Measurements from ENCODE around the gene WDR48. TPM values are rescaled to one million over a fixed set of nuclear protein-coding genes. Genes with fewer than 3 reads are reported as not detected.

WDR48 gene
- total and polyA plus RNA-seq, 2 experiments from 2014 or later = 27.2 to 54.3 TPM

DNA sequence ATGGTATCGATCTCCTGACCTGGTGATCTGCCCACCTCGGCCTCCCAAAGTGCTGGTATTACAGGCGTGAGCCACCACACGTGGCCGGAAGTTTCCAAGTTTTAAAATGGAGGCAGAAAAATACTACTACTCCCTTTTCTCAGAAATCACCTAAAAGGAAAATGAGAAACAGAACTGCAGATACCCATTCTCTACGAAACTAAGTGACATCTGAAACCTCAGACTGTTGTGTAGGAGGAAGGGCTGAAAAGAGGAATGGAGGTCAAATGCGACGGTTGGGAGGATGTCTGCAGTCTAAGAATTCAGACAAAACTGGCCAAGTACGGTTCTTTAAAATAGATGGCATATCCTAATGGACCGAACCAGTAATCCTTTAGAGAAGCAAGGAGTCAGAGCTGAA, 24.1 kb downstream of the WDR48 start:
- H3K36me3 ChIP-seq (ENCODE audit: insufficient read depth) = peaks cover 40% of the 10 kb centered on the region

GRCh38 chr3:39079530-39079929, 27.7 kb downstream of the WDR48 start:
- no peak overlapping the region for H3K27ac ChIP-seq (ENCODE audit: low read depth)
- H3K27me3 ChIP-seq (ENCODE audit: insufficient read depth) = no peaks in the 10 kb centered on the region
- ATAC-seq (no peak), DNase-seq (ENCODE audit: low spot score) (no peak)
- Mint-ChIP-seq H3K4me1 (no peaks in the 10 kb centered on the region), H3K4me3 (no peak overlapping the region), H3K27ac (no peak overlapping the region), H3K27me3 (ENCODE audit: insufficient read depth, low read depth, poor library complexity) (no peaks in the 10 kb centered on the region), H3K9me3 (no peaks in the 10 kb centered on the region), H3K36me3 (ENCODE audit: low read depth) (peaks cover 37% of the 10 kb centered on the region)
- 0 out of 2 replicates have a peak, but pooled peaks cover 8% of the 10 kb centered on the region for H4K20me1 ChIP-seq (replicated peaks; ENCODE audit: insufficient read depth)
- H3K4me1 ChIP-seq (ENCODE audit: insufficient read depth) = no peaks in the 10 kb centered on the region
- no peaks in the 10 kb centered on the region for H3F3A ChIP-seq (replicated peaks; ENCODE audit: low read depth)
- H3K4me2 ChIP-seq = no peak overlapping the region
- TF ChIP-seq EZH2phosphoT487 (IDR thresholded peaks at IDR 0.05; ENCODE audit: unreplicated experiment) = no peak
- no peak for TF ChIP-seq ZNF331 (CRISPR knock-in tag; IDR thresholded peaks at IDR 0.05; ENCODE audit: low read depth)
- no peak for TF ChIP-seq POLR2AphosphoS5 (IDR thresholded peaks at IDR 0.05; ENCODE audit: low read depth)
- no peak for TF ChIP-seq EZH2 (IDR thresholded peaks at IDR 0.05; ENCODE audit: low read depth, unreplicated experiment)
- no peak for TF ChIP-seq ZNF114 (CRISPR knock-in tag; IDR thresholded peaks at IDR 0.05)
- TF ChIP-seq STAT1 (IDR thresholded peaks at IDR 0.05; ENCODE audit: unreplicated experiment) = no peak
- no peak for TF ChIP-seq ZNF462 (CRISPR knock-in tag; IDR thresholded peaks at IDR 0.05)
- H3K4me3 ChIP-seq = no peak overlapping the region
- H3K9me2 ChIP-seq (ENCODE audit: insufficient read depth) = no peaks in the 10 kb centered on the region
- no peak overlapping the region for H2AFZ ChIP-seq
- peaks cover 35% of the 10 kb centered on the region for H3K36me3 ChIP-seq (ENCODE audit: insufficient read depth)
- no peaks in the 10 kb centered on the region for H3K79me2 ChIP-seq (replicated peaks; ENCODE audit: insufficient read depth)

More for the DNA sequence above, 24.1 kb downstream of the WDR48 start:
- Histone ChIP-seq H3K79me2 (replicated peaks; ENCODE audit: insufficient read depth) (no peaks in the 10 kb centered on the region), H3K4me2 (no peak overlapping the region), H3K4me1 (ENCODE audit: insufficient read depth) (no peaks in the 10 kb centered on the region), H4K20me1 (replicated peaks; ENCODE audit: insufficient read depth) (peaks cover 8% of the 10 kb centered on the region; the same call in 1 of the 2 replicates), H3F3A (replicated peaks; ENCODE audit: low read depth) (no peaks in the 10 kb centered on the region), H3K27ac (ENCODE audit: low read depth) (no peak overlapping the region), H3K4me3 (no peak overlapping the region), H3K9me2 (ENCODE audit: insufficient read depth) (no peaks in the 10 kb centered on the region), H3K27me3 (ENCODE audit: insufficient read depth) (no peaks in the 10 kb centered on the region), H2AFZ (no peak overlapping the region)
- TF ChIP-seq ETS1 (IDR thresholded peaks at IDR 0.05) (no peak), NANOG (IDR thresholded peaks at IDR 0.05; ENCODE audit: borderline replicate concordance) (no peak), EZH2phosphoT487 (IDR thresholded peaks at IDR 0.05; ENCODE audit: unreplicated experiment) (no peak)
- H3K4me1 Mint-ChIP-seq = no peaks in the 10 kb centered on the region
- H3K9me3 Mint-ChIP-seq = no peaks in the 10 kb centered on the region
- no peaks in the 10 kb centered on the region for H3K27me3 Mint-ChIP-seq (ENCODE audit: insufficient read depth, low read depth, poor library complexity)
- H3K27ac Mint-ChIP-seq = no peak overlapping the region
- H3K36me3 Mint-ChIP-seq (ENCODE audit: low read depth) = peaks cover 42% of the 10 kb centered on the region
- DNase-seq (ENCODE audit: low spot score) = no peak
- no peak overlapping the region for H3K4me3 Mint-ChIP-seq
- no peak for ATAC-seq

Measured in GM23338 (cell line).